Ishikawa (cell line): ENCODE data around the gene ZBTB38.

Source experiments
- CREB1 ChIP-seq: IDR thresholded peaks from 2 replicates; pipeline ENCODE4 v1.6.1; 2012; ENCODE audit warnings: low read depth
- EP300 ChIP-seq: IDR thresholded peaks from 2 replicates; pipeline ENCODE4 v1.6.1; 2012; ENCODE audit warnings: borderline replicate concordance
- FOXM1 ChIP-seq: IDR thresholded peaks from 2 replicates; pipeline ENCODE4 v1.6.1; 2012; ENCODE audit warnings: low read depth, borderline replicate concordance
- MAX ChIP-seq: IDR thresholded peaks from 2 replicates; pipeline ENCODE4 v1.6.1; 2012
- NFIC ChIP-seq: IDR thresholded peaks from 2 replicates; pipeline ENCODE4 v1.6.1; 2012
- RAD21 ChIP-seq: IDR thresholded peaks from 2 replicates; pipeline ENCODE4 v1.6.1; 2012; ENCODE audit warnings: low read depth
- TAF1 ChIP-seq: IDR thresholded peaks from 2 replicates; pipeline ENCODE4 v1.6.1; 2012; ENCODE audit warnings: low read depth, mild to moderate bottlenecking
- TCF12 ChIP-seq: IDR thresholded peaks from 2 replicates; pipeline ENCODE4 v1.6.1; 2012; ENCODE audit warnings: low read depth

GRCh38 chr3:141415953-141416352 lies 47.6 kb downstream of the ZBTB38 start:
- no peak for TF ChIP-seq MAX
- no peak for TF ChIP-seq FOXM1
- no peak for TF ChIP-seq TCF12
- TF ChIP-seq TAF1: no peak
- TF ChIP-seq EP300: no peak
- no peak for TF ChIP-seq NFIC
- no peak for TF ChIP-seq CREB1
- TF ChIP-seq RAD21: no peak
